Neural cell (in vitro differentiated cells): Measurements from ENCODE around the gene TBX19. TPM values are rescaled to one million over a fixed set of nuclear protein-coding genes. Genes with fewer than 3 reads are reported as not detected.

ENCODE experiments used
- H2AFZ ChIP-seq: fragments of 200-600, 300-800 bp; sonication (generic), shearing (Covaris generic); 2 replicates; pipeline ENCODE4 v1.6.0; 2014; ENCODE audit warnings: low read depth, mild to moderate bottlenecking, antibody characterized with exemption, low read length, moderate library complexity
- H3F3A ChIP-seq: fragments of 200-600 bp; shearing (Covaris generic); 2 replicates; pipeline ENCODE4 v1.6.1; 2016; ENCODE audit warnings: mild to moderate bottlenecking, moderate library complexity, mixed read lengths, antibody characterized with exemption, low read length; ENCODE audit not compliant: insufficient read depth, poor library complexity, severe bottlenecking
- H3K27ac ChIP-seq: fragments of 200-600, 300-800 bp; sonication (generic), shearing (Covaris generic); 2 replicates; pipeline ENCODE4 v1.5.1; 2014; ENCODE audit warnings: mild to moderate bottlenecking, low read length, moderate library complexity
- H3K27me3 ChIP-seq: fragments of 300-800, 200-600 bp; sonication (generic), shearing (Covaris generic); 2 replicates; pipeline ENCODE4 v1.6.0; 2014; ENCODE audit warnings: mild to moderate bottlenecking, low read depth, low read length, moderate library complexity; ENCODE audit not compliant: insufficient read depth
- H3K36me3 ChIP-seq: fragments of 300-800, 200-600 bp; sonication (generic), shearing (Covaris generic); 2 replicates; pipeline ENCODE4 v1.5.1; 2014; ENCODE audit warnings: mild to moderate bottlenecking, antibody characterized with exemption, low read length, moderate library complexity; ENCODE audit not compliant: insufficient read depth
- H3K4me2 ChIP-seq: fragments of 300-800, 200-600 bp; sonication (generic), shearing (Covaris generic); 2 replicates; pipeline ENCODE4 v1.6.0; 2014; ENCODE audit warnings: mild to moderate bottlenecking, low read length
- H3K4me3 ChIP-seq: fragments of 300-800, 200-600 bp; sonication (generic), shearing (Covaris generic); 2 replicates; pipeline ENCODE4 v1.5.1; 2014; ENCODE audit warnings: mild to moderate bottlenecking, low read length, moderate library complexity
- H3K79me2 ChIP-seq: fragments of 200-600 bp; shearing (Covaris generic); replicated peaks from 2 replicates; pipeline ENCODE4 v1.6.0; 2014; ENCODE audit warnings: mild to moderate bottlenecking, low read length, moderate library complexity; ENCODE audit not compliant: insufficient read depth
- H3K9ac ChIP-seq: fragments of 300-800, 200-600 bp; sonication (generic), shearing (Covaris generic); 2 replicates; pipeline ENCODE4 v1.6.1; 2016; ENCODE audit warnings: mild to moderate bottlenecking, low read length, mixed read lengths
- H3K9me2 ChIP-seq: fragments of 200-600 bp; shearing (Covaris generic); 2 replicates; pipeline ENCODE4 v1.6.1; 2016; ENCODE audit warnings: mild to moderate bottlenecking, low read length, mixed read lengths; ENCODE audit not compliant: insufficient read depth
- H3K9me3 ChIP-seq: fragments of 200-600, 300-800 bp; sonication (generic), shearing (Covaris generic); 2 replicates; pipeline ENCODE4 v1.6.1; 2016; ENCODE audit warnings: mild to moderate bottlenecking, mixed run types, low read length, moderate library complexity, mixed read lengths
- H4K20me1 ChIP-seq: fragments of 200-600 bp; shearing (Covaris generic); 2 replicates; pipeline ENCODE4 v1.6.1; 2016; ENCODE audit warnings: mild to moderate bottlenecking, mixed run types; ENCODE audit not compliant: insufficient read depth
- EP300 ChIP-seq: fragments of 450-650 bp; conservative IDR thresholded peaks from 2 replicates; pipeline ENCODE4 v1.6.1; 2014; ENCODE audit warnings: antibody characterized with exemption, mild to moderate bottlenecking, moderate library complexity; ENCODE audit not compliant: poor library complexity, severe bottlenecking
- EZH2 ChIP-seq: fragments of 200-600, 300-800 bp; shearing (Covaris generic), sonication (generic); IDR thresholded peaks from 2 replicates; pipeline ENCODE4 v1.6.1; 2014; ENCODE audit warnings: antibody characterized with exemption, low read length, borderline replicate concordance, mild to moderate bottlenecking; ENCODE audit not compliant: insufficient read depth, poor library complexity, severe bottlenecking
- MXI1 ChIP-seq: fragments of 450-650 bp; conservative IDR thresholded peaks from 2 replicates; pipeline ENCODE4 v1.6.1; 2014; ENCODE audit warnings: antibody characterized with exemption, mild to moderate bottlenecking; ENCODE audit not compliant: poor library complexity, severe bottlenecking
- POLR2AphosphoS5 ChIP-seq: IDR thresholded peaks from 2 replicates; pipeline ENCODE4 v1.6.1; 2012
- RAD21 ChIP-seq: fragments of 450-650 bp; conservative IDR thresholded peaks from 2 replicates; pipeline ENCODE4 v1.6.1; 2014; ENCODE audit warnings: antibody characterized with exemption, mild to moderate bottlenecking, moderate library complexity
- SMC3 ChIP-seq: fragments of 450-650 bp; conservative IDR thresholded peaks from 2 replicates; pipeline ENCODE4 v1.6.1; 2014; ENCODE audit warnings: antibody characterized with exemption, mild to moderate bottlenecking, moderate library complexity; ENCODE audit not compliant: poor library complexity
- TAF1 ChIP-seq: IDR thresholded peaks from 2 replicates; pipeline ENCODE4 v1.6.1; 2012; ENCODE audit warnings: low read depth
- polyA plus RNA-seq: library from polyadenylated mRNA; depleted of rRNA; stranded (reverse); fragments of >200 nt; gene quantifications from 2 replicates; pipeline ENCODE4 v1.2.3, GENCODE V29; 2014
- TF ChIP-seq, protein P1 (sequence below): fragments of 450-650 bp; IDR thresholded peaks from 2 replicates; pipeline ENCODE4 v1.5.1; 2014; ENCODE audit warnings: antibody characterized with exemption, mild to moderate bottlenecking, moderate library complexity; ENCODE audit not compliant: poor library complexity, severe bottlenecking
- TF ChIP-seq, protein P2 (sequence below): IDR thresholded peaks from 2 replicates; pipeline ENCODE4 v1.6.1; 2012; ENCODE audit warnings: borderline replicate concordance

The TBX19 gene
- polyA plus RNA-seq, 1 donor from 2014 or later, result 0.42 TPM

DNA sequence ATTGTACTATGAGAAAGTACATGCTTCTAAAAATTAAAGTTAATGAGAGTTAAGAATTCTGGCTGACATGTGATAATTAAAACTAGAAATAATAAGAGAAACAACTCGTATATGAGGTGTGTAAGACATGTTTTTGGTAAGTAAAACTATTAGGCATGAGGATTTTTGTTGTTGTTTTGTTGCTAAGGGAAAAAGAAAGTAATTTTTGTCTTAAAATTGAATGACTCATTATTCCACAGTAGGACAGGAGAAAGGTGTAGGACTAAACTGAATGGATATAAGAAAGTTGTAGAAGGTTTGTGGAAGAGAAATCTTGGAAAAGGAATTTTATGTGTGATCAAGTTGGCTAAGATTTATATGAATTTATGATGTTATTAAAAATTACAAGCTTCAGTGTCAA, 54.8 kb downstream of the TBX19 start:
- no peaks in the 10 kb centered on the region for H3K36me3 ChIP-seq
- H2AFZ ChIP-seq, result no peak overlapping the region
- TF ChIP-seq MXI1 (no peak), POLR2AphosphoS5 (no peak), EZH2 (no peak), EP300 (no peak), SMC3 (no peak), RAD21 (no peak), TAF1 (no peak)
- TF ChIP-seq, protein P1, sequence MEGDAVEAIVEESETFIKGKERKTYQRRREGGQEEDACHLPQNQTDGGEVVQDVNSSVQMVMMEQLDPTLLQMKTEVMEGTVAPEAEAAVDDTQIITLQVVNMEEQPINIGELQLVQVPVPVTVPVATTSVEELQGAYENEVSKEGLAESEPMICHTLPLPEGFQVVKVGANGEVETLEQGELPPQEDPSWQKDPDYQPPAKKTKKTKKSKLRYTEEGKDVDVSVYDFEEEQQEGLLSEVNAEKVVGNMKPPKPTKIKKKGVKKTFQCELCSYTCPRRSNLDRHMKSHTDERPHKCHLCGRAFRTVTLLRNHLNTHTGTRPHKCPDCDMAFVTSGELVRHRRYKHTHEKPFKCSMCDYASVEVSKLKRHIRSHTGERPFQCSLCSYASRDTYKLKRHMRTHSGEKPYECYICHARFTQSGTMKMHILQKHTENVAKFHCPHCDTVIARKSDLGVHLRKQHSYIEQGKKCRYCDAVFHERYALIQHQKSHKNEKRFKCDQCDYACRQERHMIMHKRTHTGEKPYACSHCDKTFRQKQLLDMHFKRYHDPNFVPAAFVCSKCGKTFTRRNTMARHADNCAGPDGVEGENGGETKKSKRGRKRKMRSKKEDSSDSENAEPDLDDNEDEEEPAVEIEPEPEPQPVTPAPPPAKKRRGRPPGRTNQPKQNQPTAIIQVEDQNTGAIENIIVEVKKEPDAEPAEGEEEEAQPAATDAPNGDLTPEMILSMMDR, result no peak
- TF ChIP-seq, protein P2, sequence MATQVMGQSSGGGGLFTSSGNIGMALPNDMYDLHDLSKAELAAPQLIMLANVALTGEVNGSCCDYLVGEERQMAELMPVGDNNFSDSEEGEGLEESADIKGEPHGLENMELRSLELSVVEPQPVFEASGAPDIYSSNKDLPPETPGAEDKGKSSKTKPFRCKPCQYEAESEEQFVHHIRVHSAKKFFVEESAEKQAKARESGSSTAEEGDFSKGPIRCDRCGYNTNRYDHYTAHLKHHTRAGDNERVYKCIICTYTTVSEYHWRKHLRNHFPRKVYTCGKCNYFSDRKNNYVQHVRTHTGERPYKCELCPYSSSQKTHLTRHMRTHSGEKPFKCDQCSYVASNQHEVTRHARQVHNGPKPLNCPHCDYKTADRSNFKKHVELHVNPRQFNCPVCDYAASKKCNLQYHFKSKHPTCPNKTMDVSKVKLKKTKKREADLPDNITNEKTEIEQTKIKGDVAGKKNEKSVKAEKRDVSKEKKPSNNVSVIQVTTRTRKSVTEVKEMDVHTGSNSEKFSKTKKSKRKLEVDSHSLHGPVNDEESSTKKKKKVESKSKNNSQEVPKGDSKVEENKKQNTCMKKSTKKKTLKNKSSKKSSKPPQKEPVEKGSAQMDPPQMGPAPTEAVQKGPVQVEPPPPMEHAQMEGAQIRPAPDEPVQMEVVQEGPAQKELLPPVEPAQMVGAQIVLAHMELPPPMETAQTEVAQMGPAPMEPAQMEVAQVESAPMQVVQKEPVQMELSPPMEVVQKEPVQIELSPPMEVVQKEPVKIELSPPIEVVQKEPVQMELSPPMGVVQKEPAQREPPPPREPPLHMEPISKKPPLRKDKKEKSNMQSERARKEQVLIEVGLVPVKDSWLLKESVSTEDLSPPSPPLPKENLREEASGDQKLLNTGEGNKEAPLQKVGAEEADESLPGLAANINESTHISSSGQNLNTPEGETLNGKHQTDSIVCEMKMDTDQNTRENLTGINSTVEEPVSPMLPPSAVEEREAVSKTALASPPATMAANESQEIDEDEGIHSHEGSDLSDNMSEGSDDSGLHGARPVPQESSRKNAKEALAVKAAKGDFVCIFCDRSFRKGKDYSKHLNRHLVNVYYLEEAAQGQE, result no peak
- no peak overlapping the region for H3K27ac ChIP-seq
- H3K4me3 ChIP-seq, result no peak overlapping the region
- no peak overlapping the region for H3K9ac ChIP-seq
- H3K9me2 ChIP-seq, result no peaks in the 10 kb centered on the region
- H3K4me2 ChIP-seq, result no peak overlapping the region
- no peaks in the 10 kb centered on the region for H3F3A ChIP-seq
- H3K9me3 ChIP-seq, result no peaks in the 10 kb centered on the region
- H3K27me3 ChIP-seq, result no peaks in the 10 kb centered on the region
- no peaks in the 10 kb centered on the region for H3K79me2 ChIP-seq
- H4K20me1 ChIP-seq, result no peaks in the 10 kb centered on the region

DNA sequence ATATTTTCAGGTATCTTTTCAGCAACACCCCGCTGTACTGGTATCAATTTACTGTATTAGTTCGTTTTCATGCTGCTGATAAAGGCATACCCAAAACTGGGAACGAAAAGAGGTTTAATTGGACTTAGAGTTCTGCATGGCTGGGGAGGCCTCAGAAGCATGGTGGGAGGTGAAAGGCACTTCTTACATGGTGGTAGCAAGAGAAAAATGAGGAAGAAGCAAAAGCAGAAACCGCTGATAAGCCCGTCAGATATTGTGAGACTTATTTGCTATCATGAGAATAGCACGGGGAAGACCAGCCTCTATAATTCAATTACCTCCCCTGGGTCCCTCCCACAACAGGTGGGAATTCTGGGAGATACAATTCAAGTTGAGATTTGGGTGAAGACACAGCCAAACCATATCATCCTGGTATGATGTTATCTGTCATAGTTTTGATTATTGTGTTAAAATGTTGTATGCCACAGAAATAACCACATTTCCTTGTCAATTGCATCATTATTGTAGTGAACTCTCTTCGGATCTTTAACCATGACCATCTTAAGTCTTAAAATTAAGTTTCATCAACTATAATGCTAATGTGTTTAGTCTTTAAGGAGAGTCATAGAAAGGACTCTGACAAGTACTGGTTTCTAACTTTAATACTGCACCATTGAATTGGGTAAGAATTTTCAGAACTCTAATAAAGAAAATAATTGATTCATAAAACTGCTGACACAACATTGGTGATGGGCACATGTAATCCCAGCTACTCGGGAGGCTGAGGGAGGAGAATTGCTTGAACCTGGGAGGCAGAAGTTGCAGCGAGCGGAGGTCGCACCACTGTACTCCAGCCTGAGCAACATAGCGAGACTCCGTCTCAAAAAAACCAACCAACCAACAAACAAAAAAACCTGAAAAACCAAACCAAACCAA, 58.2 kb downstream of the TBX19 start:
- Histone ChIP-seq H3K36me3 (no peaks in the 10 kb centered on the region), H3K79me2 (no peaks in the 10 kb centered on the region), H3F3A (no peaks in the 10 kb centered on the region), H3K9ac (no peak overlapping the region), H3K27me3 (no peaks in the 10 kb centered on the region), H4K20me1 (no peaks in the 10 kb centered on the region), H3K27ac (no peak overlapping the region), H3K4me3 (no peak overlapping the region), H3K9me2 (no peaks in the 10 kb centered on the region), H3K4me2 (no peak overlapping the region), H3K9me3 (no peaks in the 10 kb centered on the region), H2AFZ (no peak overlapping the region)
- TF ChIP-seq SMC3 (no peak), RAD21 (no peak), POLR2AphosphoS5 (no peak)
- TF ChIP-seq, protein P1, result no peak
